Stimulated activated CD8-positive, alpha-beta memory T cell treated with anti-CD3 and anti-CD28 coated beads, Interleukin-12 subunit alpha, Interleukin-12 subunit beta, amount 100 ng/mL, for 4 hours (primary cell): ENCODE measurements around the gene ZNF431.
"Not testable (repeated sequence)": the region's sequence is repeated elsewhere in the genome, so short reads cannot be mapped to it uniquely, and the experiment has no call there.

Experiments used
- DNase-seq: peaks from one replicate; pipeline ENCODE4 v3.0.0-alpha.2; 2020; ENCODE audit warnings: low read depth

Gene ZNF431

DNA sequence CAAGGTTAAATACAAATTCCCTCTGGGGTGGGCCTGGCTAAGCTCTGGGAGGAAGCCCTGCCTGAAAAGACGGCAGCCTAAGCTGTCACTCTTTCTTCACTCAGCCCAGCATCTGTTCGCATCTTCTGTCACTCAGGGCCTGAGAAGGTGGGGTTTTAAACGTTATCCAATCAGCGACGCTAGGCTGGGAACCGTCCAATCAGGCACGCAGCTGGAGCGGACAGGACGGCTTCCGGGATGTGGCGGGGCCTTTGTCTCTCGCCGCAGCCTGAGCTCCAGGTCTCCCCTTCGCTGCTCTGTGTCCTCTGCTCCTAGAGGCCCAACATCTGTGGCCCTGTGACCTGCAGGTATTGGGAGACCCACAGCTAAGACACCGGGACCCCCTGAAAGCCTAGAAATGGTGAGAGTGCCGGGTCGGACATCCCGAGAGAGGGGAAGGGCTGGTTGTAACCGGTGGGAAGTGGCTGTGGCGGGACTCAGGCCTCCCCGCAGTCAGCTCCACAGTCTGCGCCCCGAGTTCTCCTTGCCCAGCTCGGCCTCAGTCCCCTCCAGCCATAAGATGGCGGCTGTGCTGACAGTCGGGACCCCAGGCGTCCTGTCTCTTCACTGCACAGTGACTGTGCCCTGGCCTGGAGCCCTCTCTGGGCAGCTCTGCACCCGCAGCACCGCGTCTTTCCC lies at the start of gene ZNF431:
ZNF431 (plus strand) TSS at position 254 of the 678 bp plus-strand sequence; CDS start at position 398, 144 bp downstream.
- DNase-seq, result peak; percentile 70

- no peak for DNase-seq
These were observed 49.7 kb upstream of the ZNF431 start for GRCh38 chr19:21092109-21092508.

DNA sequence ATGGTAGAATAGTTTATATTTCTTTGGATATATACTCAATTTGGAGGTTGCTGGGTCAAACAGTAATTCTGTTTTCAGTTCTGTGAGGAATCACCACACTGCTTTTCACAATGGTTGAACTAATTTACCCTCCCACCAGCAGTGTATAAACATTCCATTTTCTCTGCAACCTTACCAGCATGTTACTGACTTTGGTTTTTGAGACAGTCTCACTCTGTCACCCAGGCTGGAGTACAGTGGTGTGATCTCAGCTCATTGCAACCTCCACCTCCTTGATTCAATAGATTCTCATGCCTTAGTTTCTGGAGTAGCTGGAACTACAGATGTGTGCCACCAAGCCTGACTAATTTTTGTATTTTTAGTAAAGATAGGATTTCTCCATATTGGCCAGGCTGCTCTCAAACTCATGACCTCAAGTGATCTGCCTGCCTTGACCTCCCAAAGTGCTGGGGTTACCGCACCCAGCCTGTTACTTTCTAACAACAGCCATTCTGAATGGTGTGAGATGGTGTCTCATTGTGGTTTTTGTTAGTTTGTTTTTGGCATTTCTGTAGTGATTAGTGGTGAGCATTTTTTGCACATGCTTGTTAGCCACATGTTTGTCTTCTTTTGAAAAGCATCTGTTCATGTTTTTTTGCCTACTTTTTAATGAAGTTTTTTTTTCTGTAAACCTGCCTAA lies 47.4 kb upstream of the ZNF431 start:
- no peak for DNase-seq

DNA sequence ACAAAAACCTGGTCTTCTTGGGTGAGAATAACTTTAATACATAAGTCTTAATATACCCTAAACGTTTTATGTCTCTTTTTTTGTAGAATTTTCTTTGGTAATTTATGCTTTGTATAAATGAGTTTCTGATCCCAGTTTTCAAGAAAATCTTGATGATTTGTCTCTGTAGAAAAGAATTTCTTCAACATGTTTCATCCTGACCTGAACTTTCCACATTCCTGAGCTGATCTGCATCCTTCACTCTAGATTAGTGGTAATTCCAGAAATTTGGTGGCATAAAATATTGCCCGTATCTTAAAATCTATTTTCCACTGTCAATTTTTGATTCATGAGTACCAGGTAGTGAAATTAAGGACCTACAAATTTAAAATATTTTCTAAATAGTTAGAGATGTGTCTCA lies 43.5 kb upstream of the ZNF431 start:
- DNase-seq, result no peak

GRCh38 chr19:21101521-21102242 lies 40.2 kb upstream of the ZNF431 start:
- no peak for DNase-seq

DNA sequence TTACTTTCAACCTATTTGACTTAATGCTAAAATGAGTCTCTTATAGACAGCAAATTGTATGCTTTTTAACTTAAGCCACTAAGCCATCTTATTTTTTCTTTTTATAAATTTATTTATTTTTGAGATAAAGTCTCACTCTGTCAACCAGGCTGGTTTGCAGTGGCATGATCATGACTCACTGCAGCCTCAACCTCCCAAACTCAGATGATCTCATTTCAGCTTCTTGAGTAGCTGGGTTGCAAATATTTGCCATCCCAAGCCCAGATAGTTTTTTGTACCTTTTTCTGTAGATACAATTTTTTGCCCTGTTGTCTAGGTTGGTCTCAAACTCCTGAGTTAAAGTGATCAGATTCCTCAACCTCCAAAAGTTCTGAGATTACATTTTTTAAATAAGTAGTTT lies 32.7 kb upstream of the ZNF431 start:
- DNase-seq, result no peak

- no peak for DNase-seq
These were observed 31.7 kb upstream of the ZNF431 start for GRCh38 chr19:21110183-21110582.

DNA sequence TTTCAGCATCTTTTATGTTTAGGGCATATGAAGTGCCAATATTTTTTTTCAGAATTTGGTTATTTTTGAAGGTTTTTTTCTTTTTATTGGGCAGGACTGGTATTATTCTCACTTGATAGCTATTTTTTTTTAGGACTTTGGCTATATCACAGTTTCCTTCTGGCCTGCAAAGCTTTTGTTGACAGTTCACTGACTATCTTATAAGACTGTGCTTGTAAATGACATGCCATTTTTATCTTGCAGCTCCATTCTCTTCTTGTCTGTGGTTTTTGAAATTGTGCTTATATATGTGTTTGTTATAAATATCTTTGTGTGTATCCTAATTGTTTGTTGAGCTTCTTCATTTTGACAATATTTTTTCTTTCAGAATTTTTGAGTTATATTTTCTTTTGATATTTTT lies 26.4 kb upstream of the ZNF431 start:
- no peak for DNase-seq

GRCh38 chr19:21117041-21117907 lies 24.6 kb upstream of the ZNF431 start:
- no peak for DNase-seq

- DNase-seq, result no peak
These were observed 15.8 kb upstream of the ZNF431 start for GRCh38 chr19:21126078-21126477.

DNA sequence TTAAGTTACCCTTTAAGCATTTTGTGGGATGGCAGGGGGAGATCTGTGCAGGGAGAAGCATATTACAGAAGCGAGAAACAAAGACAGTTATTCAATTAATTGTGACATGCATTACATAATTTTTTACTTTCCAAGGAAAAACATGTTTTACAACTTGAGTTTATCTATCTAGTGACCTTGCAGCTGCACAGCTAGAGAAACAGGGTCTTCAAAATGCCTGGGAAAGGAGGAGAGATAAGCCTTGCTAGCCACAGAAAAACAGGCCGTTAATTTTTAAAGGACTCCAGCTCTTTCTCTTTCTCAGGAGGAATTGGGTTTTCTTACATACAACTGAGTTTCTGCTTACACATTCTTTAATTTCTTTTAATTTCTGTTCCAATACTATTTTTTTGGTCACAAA lies 14.8 kb upstream of the ZNF431 start:
- no peak for DNase-seq

DNA sequence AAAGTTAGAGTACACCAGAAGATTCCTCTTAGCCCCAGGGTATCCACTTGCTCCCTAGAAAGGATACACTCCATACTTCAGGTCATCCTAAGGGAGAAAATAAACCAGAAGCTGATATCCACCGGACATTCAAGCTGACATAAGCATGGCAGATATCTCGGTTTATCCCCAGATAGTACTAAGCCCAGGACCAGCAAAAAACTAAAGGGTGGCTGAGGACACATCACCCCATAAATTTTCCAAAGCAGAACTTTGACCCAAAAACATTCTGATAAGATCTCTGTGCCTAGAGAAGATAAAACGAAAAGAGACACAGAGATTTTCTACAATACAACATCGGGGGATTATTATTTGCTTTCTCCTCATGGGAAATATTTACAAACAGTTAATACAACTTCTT lies 13.9 kb upstream of the ZNF431 start:
- DNase-seq, result no peak

DNA sequence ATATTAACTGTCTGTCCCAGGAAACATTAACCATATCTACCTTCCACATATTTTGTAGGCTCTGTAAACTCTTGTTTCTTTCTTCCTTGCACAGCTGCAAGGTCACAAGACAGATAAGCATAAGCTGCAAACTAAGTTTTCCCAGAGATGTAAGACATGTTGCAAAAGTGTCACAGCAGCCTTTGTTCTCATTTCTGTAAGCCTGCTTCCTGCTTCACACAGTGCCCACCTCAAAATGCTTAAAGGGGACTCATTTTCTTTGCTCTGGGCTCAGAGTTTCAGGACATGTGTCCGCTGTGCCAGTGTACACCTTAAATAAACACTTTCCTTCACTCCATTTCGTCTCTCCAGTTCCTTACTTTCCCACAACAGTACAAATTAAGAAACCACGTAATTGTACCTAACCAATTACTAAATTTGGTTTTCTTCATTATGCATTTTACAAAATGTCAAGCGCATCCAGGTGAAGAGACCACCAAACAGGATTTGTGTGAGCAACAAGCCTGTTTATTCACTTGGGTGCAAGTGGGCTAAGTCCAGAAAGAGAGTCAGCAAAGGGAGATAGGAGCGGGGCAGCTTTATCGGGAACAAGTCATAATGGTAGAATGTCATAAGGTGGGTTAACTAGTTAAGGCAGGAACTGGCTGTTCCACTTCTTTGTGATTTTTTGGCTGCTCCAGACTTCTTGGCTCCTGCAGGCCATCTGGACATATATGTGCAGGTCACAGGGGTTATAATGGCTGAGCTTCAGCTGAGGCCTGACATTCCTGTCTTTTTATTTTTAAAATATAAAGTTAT lies 12.7 kb upstream of the ZNF431 start:
- DNase-seq, result no peak

GRCh38 chr19:21130097-21130775 lies 11.6 kb upstream of the ZNF431 start:
- no peak for DNase-seq

GRCh38 chr19:21133633-21134032 lies 8.2 kb upstream of the ZNF431 start:
- no peak for DNase-seq

DNA sequence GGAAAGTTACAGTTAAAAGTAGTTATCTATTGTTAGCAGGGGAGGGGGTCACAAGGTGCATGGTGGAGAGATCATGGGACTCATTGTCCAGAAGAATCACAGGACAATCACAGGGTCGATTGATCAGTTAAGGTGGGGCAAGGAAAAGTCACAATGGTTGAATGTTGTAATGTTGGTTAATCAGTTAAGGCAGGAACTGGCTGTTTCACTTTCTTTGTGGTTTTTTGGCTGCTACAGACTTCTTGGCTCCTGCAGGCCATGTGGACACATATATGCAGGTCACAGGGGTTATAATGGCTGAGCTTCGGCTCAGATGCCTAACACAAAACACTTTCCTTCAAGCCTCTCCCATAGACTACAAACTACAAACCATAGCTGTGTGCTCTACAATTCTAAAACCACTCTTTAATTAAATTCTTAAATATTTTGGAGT lies 6.9 kb upstream of the ZNF431 start:
- no peak for DNase-seq

GRCh38 chr19:21135433-21135832 lies 6.4 kb upstream of the ZNF431 start:
- DNase-seq, result no peak

- DNase-seq, result no peak
These were observed 3.7 kb upstream of the ZNF431 start for GRCh38 chr19:21138130-21138529.

- not testable (repeated sequence) for DNase-seq
These were observed 834 bp upstream of the ZNF431 start for GRCh38 chr19:21141006-21141405.

DNA sequence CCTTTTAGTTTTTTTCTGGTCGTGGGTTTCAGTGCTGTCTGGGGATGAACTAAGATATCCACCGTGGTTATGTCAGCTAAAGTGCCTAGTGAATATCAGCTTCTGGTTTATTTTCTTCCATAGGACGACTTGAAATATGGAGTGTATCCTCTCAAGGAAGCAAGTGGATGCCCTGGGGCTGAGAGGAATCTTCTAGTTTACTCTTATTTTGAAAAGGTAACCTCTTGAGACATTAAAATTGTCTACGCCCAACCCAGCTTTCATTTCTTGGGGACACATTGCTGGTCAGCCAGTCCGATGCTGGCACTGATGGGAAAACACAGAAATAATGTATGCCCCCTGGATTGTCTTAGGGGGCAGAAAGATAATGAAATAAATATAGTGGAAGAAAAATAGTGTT lies 1.6 kb downstream of the ZNF431 start:
- no peak for DNase-seq

DNA sequence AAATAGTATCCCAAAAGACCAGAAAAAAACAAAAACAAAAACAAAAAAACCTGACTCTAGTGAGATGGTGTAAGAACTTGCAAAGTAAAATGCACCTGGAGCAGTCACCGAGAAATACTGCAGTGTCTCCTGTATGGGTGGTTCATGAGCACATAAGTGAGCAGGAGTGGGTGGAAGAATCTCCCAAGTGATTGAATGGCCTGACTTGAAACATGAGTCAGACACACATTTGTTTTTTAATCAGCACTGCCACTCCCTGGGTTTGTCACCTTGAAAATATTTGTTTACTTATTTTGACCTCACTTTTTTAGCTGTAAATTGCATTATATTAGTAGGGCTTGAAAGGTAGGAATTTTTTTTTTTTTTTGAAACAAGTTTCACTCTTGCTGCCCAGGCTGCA lies 2.0 kb downstream of the ZNF431 start:
- DNase-seq, result no peak
